Spleen (tissue), 11 donors: ENCODE results near the gene MRC1. TPM values are rescaled to one million over a fixed set of nuclear protein-coding genes. Genes with fewer than 3 reads are reported as not detected.

Experiments used
- DNase-seq: peaks from one replicate; pipeline ENCODE4 v3.0.0-alpha.2; 2020
- H3K27ac ChIP-seq, 8 donors: fragments of 200-600 bp; sonication (generic) in 7 of 8; 1 replicate in 4 of 8; 2 replicates in 4 of 8; pipeline versions ENCODE4 v1.5.0 to v1.8.0; 2016 to 2021; ENCODE audit warnings: inconsistent platforms in 4 of 8, mild to moderate bottlenecking in 4 of 8, moderate library complexity in 1 of 8
- H3K27me3 ChIP-seq, 7 donors: fragments of 200-600 bp; sonication (generic) in 6 of 7; replicated peaks in 1 of 7; 1 replicate in 4 of 7; 2 replicates in 3 of 7; pipeline versions ENCODE4 v1.5.0 to v1.8.0; 2016 to 2021; ENCODE audit warnings: inconsistent platforms in 3 of 7, mild to moderate bottlenecking in 1 of 7
- H3K36me3 ChIP-seq, 6 donors: fragments of 200-600 bp; sonication (generic) in 5 of 6; 1 replicate in 4 of 6; 2 replicates in 2 of 6; pipeline versions ENCODE4 v1.5.0 to v1.8.0; 2016 to 2021; ENCODE audit warnings: inconsistent platforms in 2 of 6
- H3K4me1 ChIP-seq, 6 donors: fragments of 200-600 bp; sonication (generic) in 5 of 6; 1 replicate in 3 of 6; 2 replicates in 3 of 6; pipeline versions ENCODE4 v1.5.0 to v1.8.0; 2016 to 2021; ENCODE audit warnings: inconsistent platforms in 3 of 6
- H3K4me3 ChIP-seq, 8 donors: fragments of 200-600 bp; sonication (generic) in 7 of 8; 1 replicate in 4 of 8; 2 replicates in 4 of 8; pipeline versions ENCODE4 v1.5.0 to v1.8.0; 2016 to 2021; ENCODE audit warnings: inconsistent platforms in 4 of 8, mild to moderate bottlenecking in 4 of 8, moderate library complexity in 2 of 8
- H3K9me3 ChIP-seq, 8 donors: fragments of 200-600 bp; sonication (generic) in 7 of 8; 1 replicate in 4 of 8; 2 replicates in 4 of 8; pipeline versions ENCODE4 v1.5.0 to v1.8.0; 2016 to 2021; ENCODE audit warnings: inconsistent platforms in 4 of 8
- CTCF ChIP-seq, 11 experiments: fragments of 200-600 bp in 7 of 11; fragments of 450-650 bp in 4 of 11; sonication (generic) in 4 of 11; IDR thresholded peaks in 8 of 11; conservative IDR thresholded peaks in 3 of 11; 1 replicate in 7 of 11; 2 replicates in 4 of 11; pipeline versions ENCODE4 v1.4.0 to v1.8.0; 2016 to 2021; ENCODE audit warnings: antibody characterized with exemption in 11 of 11, inconsistent platforms in 4 of 11, mild to moderate bottlenecking in 1 of 11
- POLR2A ChIP-seq, 3 donors: fragments of 450-650 bp; IDR thresholded peaks; one replicate each; pipeline ENCODE4 v1.5.1; 2017; ENCODE audit warnings: antibody characterized with exemption in 3 of 3, mild to moderate bottlenecking in 1 of 3
- POLR2AphosphoS5 ChIP-seq, 3 donors: sonication (generic); formaldehyde crosslinking; IDR thresholded peaks; one replicate each; pipeline ENCODE4 v1.5.1; 2017; ENCODE audit warnings: antibody characterized with exemption in 3 of 3
- WGBS, 5 donors: extraction: QIAGEN DNeasy Blood & Tissue Kit in 3 of 5; methylation state at CpG; one replicate each; pipeline versions ENCODE4 v1.1.5 to v1.1.7; 2013 to 2018; 5-methylcytosine and 5-hydroxymethylcytosine counted together
- intact Hi-C: fragments of 100-400 bp; cut with DNase I; formaldehyde crosslinking; loops from one replicate; pipeline ENCODE4 v1.15.0; 2023; ENCODE audit warnings: low total_unique reads
- microRNA-seq, 3 donors: library from miRNA; unstranded; fragments of <30 nt; microRNA quantifications; one replicate each; pipeline versions ENCODE4 to v1.1.0, GENCODE V29; 2019 to 2020
- polyA plus RNA-seq, 3 donors: library from polyadenylated mRNA; stranded (reverse); fragments of 200-250 nt; gene quantifications; one replicate each; pipeline ENCODE4 v1.2.1, GENCODE V29; 2013
- small RNA-seq, 4 donors: library from RNA; depleted of rRNA; stranded (forward); fragments of <200 nt; gene quantifications; one replicate each; pipeline ENCODE3, GENCODE V24; 2016
- total RNA-seq, 7 donors: library from RNA; depleted of rRNA in 3 of 7; stranded (reverse); fragments of >200 nt in 3 of 7; fragmentation: NEBNext Ultra II Directional in 4 of 7; extraction: Animal tissue kit (Norgen Biotek cat#: 25700) in 4 of 7; gene quantifications; one replicate each; pipeline versions ENCODE4 v1.1.0 to v1.2.1, GENCODE V29; 2016 to 2021
- donor health status: healthy with polysubstance abuse.
- donor health status: DM: no; HTN: no; CAD: no; lungs with moderate emphysema.
- donor health status: DM: no; HTN: no; CAD: no.
- donor health status: Bipolar disorder and iron deficiency.
- donor health status: healthy.
- donor health status: DM: no; HTN: no; CAD: no.
- donor health status: DM: yes; HTN: yes; CAD: no.

The MRC1 gene
- total and polyA plus RNA-seq, 10 donors = 9.9 to 370 (median 129) TPM

- TF ChIP-seq POLR2A (IDR thresholded peaks at IDR 0.05) (no peak), POLR2AphosphoS5 (IDR thresholded peaks at IDR 0.05) (no peak), CTCF (IDR thresholded peaks at IDR 0.05 in 8 of 11, conservative IDR thresholded peaks at IDR 0.05 in 3 of 11) (no peak)
- Histone ChIP-seq H3K27me3 (no peaks in the 10 kb centered on the region), H3K4me1 (no peaks in the 10 kb centered on the region), H3K9me3 (peaks cover 0 to 11% (median 2%) of the 10 kb centered on the region in 8 donors), H3K4me3 (no peak overlapping the region), H3K36me3 (no peaks in the 10 kb centered on the region), H3K27ac (no peak overlapping the region)
- intact Hi-C loops = no loop called here
- no peak for DNase-seq
- 78 to 85% (median 81%) methylated on average over 2 of the region's 2 CpGs for WGBS, 5 donors
These were observed 145.7 kb downstream of the MRC1 start for GRCh38 chr10:17954861-17955260.

- no peaks in the 10 kb centered on the region for H3K27me3 ChIP-seq
- intact Hi-C loops = no loop called here
- no peak overlapping the region for H3K27ac ChIP-seq
- 90 to 96% (median 91%) methylated on average over 7 of the region's 7 CpGs for WGBS, 5 donors
- TF ChIP-seq POLR2A (IDR thresholded peaks at IDR 0.05) (no peak), POLR2AphosphoS5 (IDR thresholded peaks at IDR 0.05) (no peak), CTCF (IDR thresholded peaks at IDR 0.05 in 8 of 11, conservative IDR thresholded peaks at IDR 0.05 in 3 of 11) (no peak)
- DNase-seq = no peak
- H3K4me1 ChIP-seq = no peaks in the 10 kb centered on the region
- H3K4me3 ChIP-seq = no peak overlapping the region
- no peaks in the 10 kb centered on the region for H3K36me3 ChIP-seq
- H3K9me3 ChIP-seq = peaks cover 0 to 18% (median 5%) of the 10 kb centered on the region in 8 donors
These were observed 148.9 kb downstream of the MRC1 start for GRCh38 chr10:17958049-17958448.

GRCh38 chr10:17959870-17960269 is 150.7 kb downstream of the MRC1 start:
- intact Hi-C loops = no loop called here
- no peak for DNase-seq
- 63 to 80% (median 66%) methylated on average over 2 of the region's 2 CpGs for WGBS, 5 donors

More at GRCh38 chr10:17959870-17960269, 150.7 kb downstream of the MRC1 start:
- peaks cover 0 to 18% (median 5%) of the 10 kb centered on the region in 8 donors for H3K9me3 ChIP-seq
- H3K36me3 ChIP-seq = no peaks in the 10 kb centered on the region
- H3K4me3 ChIP-seq = no peak overlapping the region
- H3K27me3 ChIP-seq = no peaks in the 10 kb centered on the region
- no peak overlapping the region for H3K27ac ChIP-seq
- TF ChIP-seq POLR2A (IDR thresholded peaks at IDR 0.05) (no peak), CTCF (IDR thresholded peaks at IDR 0.05 in 8 of 11, conservative IDR thresholded peaks at IDR 0.05 in 3 of 11) (no peak), POLR2AphosphoS5 (IDR thresholded peaks at IDR 0.05) (no peak)
- H3K4me1 ChIP-seq = no peaks in the 10 kb centered on the region

Small RNA genes lying within 50 kb of the gene (microRNA-seq; reads per million reads assigned to microRNA genes)
- gene MIR511 = 30.8 to 47.7 (median 37.2) reads per million in 3 donors

Small RNA genes lying within 50 kb of the gene (small RNA-seq; reads per million reads assigned to genes)
- gene MIR511 = 3.2 to 4.1 (median 3.7) reads per million in 4 donors

Other genes starting within 250 kb of the MRC1 start
- gene HACD1, start 192.0 kb upstream of the MRC1 start, total RNA-seq = 1 to 10 TPM; 2.8 to 4.9 (median 3.5) TPM
- 1 to 10 TPM; 3.2 to 4.2 (median 3.8) TPM for gene HACD1, start 192.0 kb upstream of the MRC1 start, polyA plus RNA-seq
- gene STAM, start 165.2 kb upstream of the MRC1 start, total RNA-seq = 10 to 100 TPM; 19.0 to 28.6 (median 22.2) TPM
- 1 to 10 TPM; 5.6 to 7.9 (median 6.3) TPM for gene STAM, start 165.2 kb upstream of the MRC1 start, polyA plus RNA-seq
- 1 to 10 TPM in 3 of 7 donors, under 1 TPM in 4; 0.27 to 1.9 (median 0.89) TPM for gene TMEM236, start 57.1 kb upstream of the MRC1 start, total RNA-seq
- gene TMEM236, start 57.1 kb upstream of the MRC1 start, polyA plus RNA-seq = under 1 TPM; 0.09 to 0.22 (median 0.22) TPM
- gene SLC39A12, start 142.6 kb downstream of the MRC1 start, total RNA-seq = under 1 TPM in 5 of 7 donors, not detected in 2; 0.10 to 0.37 (median 0.20) TPM
- gene SLC39A12, start 142.6 kb downstream of the MRC1 start, polyA plus RNA-seq = under 1 TPM; 0.06 to 0.10 (median 0.09) TPM